ENCODE data around the gene LAMC2.
"Not testable (repeated sequence)": the region's sequence is repeated elsewhere in the genome, so short reads cannot be mapped to it uniquely, and the experiment has no call there.

Gene LAMC2

DNA sequence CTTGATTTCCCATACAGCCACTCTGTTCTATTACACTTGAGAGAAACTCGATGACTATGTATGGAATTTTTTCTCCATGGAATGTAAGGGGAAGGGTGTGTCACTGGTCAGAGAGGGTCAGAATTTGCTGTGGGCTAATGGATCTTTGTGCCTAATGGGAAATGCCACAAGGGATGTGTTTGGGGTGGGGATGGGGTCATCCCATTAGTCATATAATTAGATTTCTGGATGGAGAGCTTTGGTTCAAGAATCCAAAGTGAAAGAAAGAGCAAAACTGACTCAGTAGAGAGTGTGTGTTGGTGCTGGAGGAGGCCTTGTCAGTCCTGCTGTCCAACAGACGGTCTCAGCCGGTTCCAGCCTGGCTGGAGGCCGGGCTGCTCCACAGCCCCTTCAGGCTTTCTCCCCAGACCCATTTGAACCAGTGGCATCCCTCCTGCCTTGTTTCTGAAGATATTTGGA lies 86.4 kb downstream of the LAMC2 start:
- no peak for DNase-seq (ENCODE audit: low spot score)
- TF ChIP-seq, protein P1, sequence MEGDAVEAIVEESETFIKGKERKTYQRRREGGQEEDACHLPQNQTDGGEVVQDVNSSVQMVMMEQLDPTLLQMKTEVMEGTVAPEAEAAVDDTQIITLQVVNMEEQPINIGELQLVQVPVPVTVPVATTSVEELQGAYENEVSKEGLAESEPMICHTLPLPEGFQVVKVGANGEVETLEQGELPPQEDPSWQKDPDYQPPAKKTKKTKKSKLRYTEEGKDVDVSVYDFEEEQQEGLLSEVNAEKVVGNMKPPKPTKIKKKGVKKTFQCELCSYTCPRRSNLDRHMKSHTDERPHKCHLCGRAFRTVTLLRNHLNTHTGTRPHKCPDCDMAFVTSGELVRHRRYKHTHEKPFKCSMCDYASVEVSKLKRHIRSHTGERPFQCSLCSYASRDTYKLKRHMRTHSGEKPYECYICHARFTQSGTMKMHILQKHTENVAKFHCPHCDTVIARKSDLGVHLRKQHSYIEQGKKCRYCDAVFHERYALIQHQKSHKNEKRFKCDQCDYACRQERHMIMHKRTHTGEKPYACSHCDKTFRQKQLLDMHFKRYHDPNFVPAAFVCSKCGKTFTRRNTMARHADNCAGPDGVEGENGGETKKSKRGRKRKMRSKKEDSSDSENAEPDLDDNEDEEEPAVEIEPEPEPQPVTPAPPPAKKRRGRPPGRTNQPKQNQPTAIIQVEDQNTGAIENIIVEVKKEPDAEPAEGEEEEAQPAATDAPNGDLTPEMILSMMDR (IDR thresholded peaks at IDR 0.05; ENCODE audit: extremely low read depth, insufficient read depth, missing control alignments): no peak
- in situ Hi-C loops (cut with MboI; ENCODE audit: low pct_unique_long_range_greater_than_20kb, low sequenced_read_pairs, unreplicated experiment): no loop called here

DNA sequence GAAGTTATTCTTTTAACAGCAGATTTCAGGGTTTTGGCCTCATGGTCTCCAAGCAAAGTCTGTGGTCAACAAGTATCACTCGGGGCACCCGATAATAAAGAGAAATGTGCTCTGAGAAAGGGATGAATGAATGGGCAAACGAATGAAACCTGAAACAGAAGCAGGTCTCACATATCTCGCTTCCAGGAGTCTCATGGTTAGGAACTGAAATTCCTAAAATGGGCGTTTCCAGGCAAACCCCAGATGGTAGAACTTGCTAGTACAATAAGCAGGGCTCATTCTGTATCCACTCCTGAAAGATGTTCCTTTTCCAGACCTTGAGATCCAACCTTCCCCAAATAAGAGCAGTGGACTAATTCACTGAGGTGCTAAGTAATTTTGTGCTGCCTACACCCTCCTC lies 87.2 kb downstream of the LAMC2 start:
- in situ Hi-C loops (cut with MboI; ENCODE audit: low pct_unique_long_range_greater_than_20kb, low sequenced_read_pairs, unreplicated experiment): no loop called here
- DNase-seq (ENCODE audit: low spot score): no peak
- TF ChIP-seq, protein P1 (IDR thresholded peaks at IDR 0.05; ENCODE audit: extremely low read depth, insufficient read depth, missing control alignments): no peak

DNA sequence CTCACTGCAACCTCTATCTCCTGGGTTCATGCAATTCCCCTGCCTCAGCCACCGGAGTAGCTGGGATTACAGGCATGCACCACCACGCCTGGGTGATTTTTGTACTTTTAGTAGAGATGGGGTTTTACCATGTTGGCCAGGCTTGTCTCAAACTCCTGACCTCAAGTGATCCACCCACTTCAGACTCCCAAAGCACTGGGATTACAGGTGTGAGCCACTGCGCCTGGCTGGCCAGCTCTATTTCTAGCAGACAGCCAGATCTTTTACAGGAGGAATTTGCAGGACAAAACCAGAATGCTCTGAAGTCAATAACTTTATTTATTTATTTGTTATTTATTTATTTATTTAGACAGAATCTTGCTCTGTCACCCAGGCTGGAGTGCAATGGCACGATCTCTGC lies 87.9 kb downstream of the LAMC2 start:
- DNase-seq (ENCODE audit: low spot score); in situ Hi-C loops (cut with MboI; ENCODE audit: low pct_unique_long_range_greater_than_20kb, low sequenced_read_pairs, unreplicated experiment): not testable (repeated sequence)

DNA sequence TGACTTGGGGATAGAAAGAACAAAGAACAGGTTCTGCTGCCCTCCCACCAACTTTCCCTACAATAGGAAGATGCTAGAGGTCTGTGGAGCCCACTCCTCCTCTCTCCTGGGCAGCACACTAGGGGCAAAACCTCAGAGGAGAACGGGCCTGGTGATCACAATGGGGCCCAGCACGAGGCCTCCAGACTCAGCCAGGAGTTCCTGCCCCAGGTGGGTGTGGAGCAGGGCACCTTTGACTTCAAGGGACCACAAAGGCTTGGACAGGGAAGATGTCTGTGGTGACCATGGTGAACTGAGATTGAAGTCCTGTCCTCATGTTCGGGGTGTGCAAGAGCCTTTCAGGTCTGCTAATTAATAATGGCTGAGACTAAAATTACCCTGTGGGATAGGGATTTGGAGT lies 88.8 kb downstream of the LAMC2 start:
- TF ChIP-seq, protein P1 (IDR thresholded peaks at IDR 0.05; ENCODE audit: extremely low read depth, insufficient read depth, missing control alignments): no peak
- in situ Hi-C loops (cut with MboI; ENCODE audit: low pct_unique_long_range_greater_than_20kb, low sequenced_read_pairs, unreplicated experiment): no loop called here
- no peak for DNase-seq (ENCODE audit: low spot score)

DNA sequence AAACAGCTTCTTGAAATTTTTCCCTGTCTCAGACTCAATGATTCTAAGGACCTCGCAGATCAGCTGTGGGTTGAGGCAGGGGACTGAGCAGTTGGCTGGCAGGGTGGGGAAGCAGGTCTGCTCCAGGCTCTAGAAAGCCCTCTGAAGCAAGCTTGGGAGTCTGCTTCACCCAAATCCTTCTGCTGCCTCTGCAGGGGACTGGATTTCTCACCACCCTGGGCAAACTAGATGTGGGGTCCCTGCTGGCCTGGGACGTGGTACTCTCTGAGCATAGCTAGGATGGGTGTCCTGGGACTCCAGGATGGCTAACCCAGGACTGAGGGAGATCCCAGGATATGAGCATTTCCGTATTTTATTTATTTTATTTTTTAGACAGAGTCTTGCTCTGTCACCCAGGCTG lies 89.3 kb downstream of the LAMC2 start:
- no peak for DNase-seq (ENCODE audit: low spot score)
- TF ChIP-seq, protein P1 (IDR thresholded peaks at IDR 0.05; ENCODE audit: extremely low read depth, insufficient read depth, missing control alignments): no peak
- in situ Hi-C loops (cut with MboI; ENCODE audit: low pct_unique_long_range_greater_than_20kb, low sequenced_read_pairs, unreplicated experiment): no loop called here

DNA sequence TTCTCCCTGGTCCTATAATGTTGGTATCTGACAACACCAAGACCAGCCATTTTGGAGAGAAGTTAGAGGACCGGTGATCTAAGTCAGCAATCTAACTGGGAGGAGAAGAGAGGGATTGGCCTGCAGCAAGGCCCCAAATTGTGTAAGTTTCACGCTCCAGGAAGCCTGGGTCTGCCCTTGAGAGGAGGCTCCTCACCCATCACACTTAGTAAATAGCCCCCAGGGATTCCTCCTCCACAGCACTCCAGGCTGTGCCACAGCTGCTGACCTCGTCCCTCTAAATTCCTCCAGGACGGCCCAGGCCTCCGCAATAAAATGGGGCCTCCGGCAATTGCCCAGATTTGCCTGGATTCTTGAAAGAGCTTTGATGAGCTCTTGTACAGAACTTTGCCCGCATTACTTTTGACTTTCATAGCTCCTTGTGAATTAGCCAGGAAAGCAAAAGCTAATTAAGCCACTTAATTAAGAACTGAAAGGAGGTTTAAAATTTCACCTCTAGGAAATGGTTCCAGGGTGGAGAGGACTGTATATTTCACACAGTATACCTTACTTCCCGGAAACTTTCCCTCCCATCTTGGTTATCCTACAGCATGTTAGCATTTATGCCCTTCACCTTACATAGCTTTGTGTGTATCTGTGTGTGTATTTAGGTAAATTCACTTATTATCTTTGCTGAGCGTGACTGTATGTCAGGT lies 90.5 kb downstream of the LAMC2 start:
- TF ChIP-seq, protein P1 (IDR thresholded peaks at IDR 0.05; ENCODE audit: extremely low read depth, insufficient read depth, missing control alignments): no peak
- in situ Hi-C loops (cut with MboI; ENCODE audit: low pct_unique_long_range_greater_than_20kb, low sequenced_read_pairs, unreplicated experiment): no loop called here
- no peak for DNase-seq (ENCODE audit: low spot score)

DNA sequence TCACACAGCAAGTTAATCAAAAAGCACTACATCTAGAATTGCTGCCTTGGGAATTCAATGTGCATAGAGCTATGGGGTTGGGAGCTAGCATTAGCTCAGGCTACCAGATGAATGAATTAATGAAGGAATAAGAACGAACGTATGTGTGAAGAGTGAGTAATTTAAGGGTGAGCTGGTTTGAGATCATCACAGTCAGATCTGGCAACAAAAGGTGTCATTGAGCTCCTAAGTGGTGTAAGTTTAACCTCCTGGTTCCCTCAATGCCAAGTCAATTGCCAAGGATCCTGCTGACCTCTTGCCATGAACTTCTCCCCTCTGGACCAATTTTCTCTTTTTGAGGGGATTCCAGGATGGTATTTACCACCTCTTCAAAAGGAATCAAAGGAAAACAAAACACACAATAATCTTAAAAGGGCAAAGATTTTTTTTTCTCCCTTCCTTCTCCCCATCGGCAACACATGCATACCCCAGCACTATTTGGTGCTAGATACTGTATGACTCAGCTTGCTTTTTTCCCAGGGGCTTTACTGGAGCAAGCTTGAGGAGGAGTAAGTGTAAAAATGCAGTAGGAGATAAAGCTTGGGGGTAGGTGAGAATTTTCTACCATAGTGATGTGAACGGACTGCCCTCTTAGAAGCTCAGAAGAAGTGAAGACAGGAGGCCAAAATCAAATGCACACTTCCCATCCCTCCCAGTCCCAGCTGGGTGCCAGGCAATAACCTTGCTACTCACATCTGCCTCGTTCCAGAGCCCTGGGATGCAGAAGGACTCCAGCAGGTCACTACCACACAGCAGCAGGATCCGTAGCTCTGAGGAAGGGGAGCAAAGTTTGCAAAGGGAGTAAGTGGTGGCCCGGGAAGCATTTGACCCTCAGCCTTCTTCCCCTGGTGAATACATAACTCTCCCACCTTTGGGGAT lies 92.0 kb downstream of the LAMC2 start:
- no peak for DNase-seq (ENCODE audit: low spot score)
- TF ChIP-seq, protein P1 (IDR thresholded peaks at IDR 0.05; ENCODE audit: extremely low read depth, insufficient read depth, missing control alignments): no peak
- in situ Hi-C loops (cut with MboI; ENCODE audit: low pct_unique_long_range_greater_than_20kb, low sequenced_read_pairs, unreplicated experiment): no loop called here
